ENCODE data around the gene AJAP1.

Gene AJAP1

GRCh38 chr1:4658643-4659628 is 4.5 kb downstream of the AJAP1 start:
- no peak for TF ChIP-seq CTCF (IDR thresholded peaks at IDR 0.05; ENCODE audit: low read depth, low read length)

DNA sequence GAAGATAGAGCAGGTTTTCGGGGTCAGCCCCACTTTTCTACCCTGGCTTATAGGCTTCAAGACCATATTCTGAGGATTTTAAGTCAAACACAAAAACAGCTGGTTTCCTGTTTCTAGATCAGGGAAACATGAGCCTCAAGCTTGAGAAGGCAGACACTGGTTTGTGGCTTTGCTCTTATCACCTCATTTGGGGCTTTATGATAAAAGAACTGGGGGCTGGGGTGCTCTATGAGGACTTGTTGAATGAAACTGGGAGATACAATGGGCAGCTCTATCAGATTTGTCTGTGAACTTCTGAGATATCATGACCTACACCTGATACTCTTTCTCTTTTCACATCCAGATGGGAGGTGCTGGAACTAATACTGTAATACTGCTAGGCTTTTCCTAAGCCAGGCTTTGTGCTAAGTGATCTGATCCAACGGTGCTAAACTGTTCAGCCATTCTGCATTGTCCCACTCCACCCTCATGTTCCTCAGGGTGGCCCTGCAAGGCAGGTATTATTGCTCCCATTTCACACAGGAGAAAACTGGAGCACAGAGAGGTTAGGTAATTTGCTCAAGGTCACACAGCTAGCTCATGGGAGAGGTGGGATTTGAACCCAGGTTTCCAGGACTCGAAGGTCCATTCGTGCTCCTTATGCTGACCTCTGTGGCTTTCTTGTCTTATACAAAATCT is 6.6 kb downstream of the AJAP1 start:
- no peak for TF ChIP-seq CTCF (IDR thresholded peaks at IDR 0.05; ENCODE audit: low read depth, low read length)
- H3K4me3 ChIP-seq (ENCODE audit: low read depth, low read length), result no peak overlapping the region

More at GRCh38 chr1:4658643-4659628, 4.5 kb downstream of the AJAP1 start:
- no peak overlapping the region for H3K4me3 ChIP-seq (ENCODE audit: low read depth, low read length)

DNA sequence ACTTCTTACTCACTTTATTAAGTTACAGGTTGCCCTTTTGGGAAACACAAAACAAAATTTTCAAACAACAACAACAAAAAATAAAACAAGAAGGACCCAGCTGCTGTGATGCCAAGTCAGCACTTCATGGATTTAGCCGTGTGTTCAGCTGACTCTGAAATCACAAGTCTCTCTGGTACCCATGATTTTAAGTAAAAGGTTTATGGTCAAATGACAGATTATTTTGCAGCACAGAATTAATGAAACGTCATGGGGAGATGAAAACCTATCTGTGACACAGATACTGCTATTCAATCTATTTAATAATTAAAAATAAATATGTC is 7.1 kb downstream of the AJAP1 start:
- no peak for TF ChIP-seq CTCF (IDR thresholded peaks at IDR 0.05; ENCODE audit: low read depth, low read length)
- H3K4me3 ChIP-seq (ENCODE audit: low read depth, low read length), result no peak overlapping the region

DNA sequence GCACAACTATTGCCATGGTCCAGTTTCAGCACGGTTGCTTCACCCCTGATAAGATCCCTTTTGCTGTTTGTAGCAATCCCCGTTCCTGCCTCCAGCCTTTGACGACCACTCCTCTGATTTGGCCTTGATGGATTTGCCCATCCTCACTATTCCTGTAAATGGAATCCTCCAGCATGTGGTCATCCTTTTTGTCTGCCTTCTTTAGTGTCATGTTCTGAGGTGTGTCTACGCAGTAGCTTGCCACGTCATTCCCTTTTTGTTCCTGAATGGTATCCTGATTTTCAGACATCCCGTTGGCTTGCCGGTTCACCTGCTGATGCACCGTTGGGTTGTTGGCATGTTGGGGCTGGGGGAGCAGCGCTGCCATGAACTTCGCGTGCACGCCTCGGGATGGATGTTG is 7.8 kb downstream of the AJAP1 start:
- no peak overlapping the region for H3K4me3 ChIP-seq (ENCODE audit: low read depth, low read length)
- TF ChIP-seq CTCF (IDR thresholded peaks at IDR 0.05; ENCODE audit: low read depth, low read length), result no peak

DNA sequence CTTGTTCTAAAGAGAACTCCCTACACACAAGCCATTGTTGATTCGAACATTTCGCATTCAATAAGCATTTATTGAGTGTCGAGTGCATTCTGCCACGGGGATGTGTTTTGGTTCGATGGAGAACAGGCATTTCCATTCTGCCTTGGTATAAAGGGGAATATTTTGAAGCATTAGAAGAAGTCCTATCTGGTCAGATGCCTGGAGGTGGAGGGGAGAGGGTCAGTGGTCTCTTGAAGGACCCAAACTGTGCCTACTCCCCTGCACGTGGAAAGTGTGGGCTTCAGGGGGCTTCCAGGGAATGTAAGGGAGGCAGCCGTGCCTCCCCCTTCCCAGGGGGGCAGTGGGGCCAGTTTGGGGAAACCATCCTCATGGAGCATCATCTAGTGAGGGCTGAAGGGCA is 8.3 kb downstream of the AJAP1 start:
- no peak overlapping the region for H3K4me3 ChIP-seq (ENCODE audit: low read depth, low read length)
- TF ChIP-seq CTCF (IDR thresholded peaks at IDR 0.05; ENCODE audit: low read depth, low read length), result no peak

DNA sequence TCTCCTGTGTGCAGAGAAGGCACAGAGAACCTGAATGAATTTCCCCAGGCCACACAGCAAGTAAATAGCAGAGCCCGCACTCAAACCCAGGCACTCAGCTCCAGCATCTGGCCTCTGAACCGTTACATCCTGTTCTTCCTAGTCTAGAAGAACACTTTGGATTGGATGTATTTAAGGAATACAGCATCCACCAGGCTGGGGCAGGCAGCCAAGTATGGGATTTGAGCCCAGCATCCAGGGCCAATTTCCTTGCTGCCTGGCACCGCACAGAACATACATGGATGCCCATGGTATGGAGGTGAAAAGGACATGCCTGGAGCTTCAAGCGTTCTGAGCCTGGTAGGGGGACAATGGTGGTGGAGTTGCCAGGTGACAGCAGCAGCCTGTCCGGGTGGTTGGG is 9.7 kb downstream of the AJAP1 start:
- no peak overlapping the region for H3K4me3 ChIP-seq (ENCODE audit: low read depth, low read length)
- TF ChIP-seq CTCF (IDR thresholded peaks at IDR 0.05; ENCODE audit: low read depth, low read length), result no peak

DNA sequence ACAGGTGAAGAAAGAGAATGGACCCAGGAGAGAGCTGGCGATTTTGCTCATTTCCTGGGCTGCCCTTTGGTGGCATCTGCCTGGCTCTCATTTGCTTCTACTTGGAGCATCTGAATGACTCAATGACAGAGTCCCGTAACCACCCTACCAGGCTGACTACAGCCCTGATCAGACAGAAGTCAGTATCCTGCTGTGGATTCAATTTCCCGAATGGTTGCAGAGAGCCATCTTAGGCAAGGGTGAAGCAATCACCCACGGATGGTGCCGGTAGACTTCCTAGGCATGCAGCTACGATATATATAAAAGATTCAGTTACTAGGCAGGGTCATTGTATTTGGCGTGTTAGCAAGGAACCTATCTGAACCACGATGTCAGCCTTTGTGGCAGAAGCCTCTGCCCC is 10.2 kb downstream of the AJAP1 start:
- H3K4me3 ChIP-seq (ENCODE audit: low read depth, low read length), result no peak overlapping the region
- no peak for TF ChIP-seq CTCF (IDR thresholded peaks at IDR 0.05; ENCODE audit: low read depth, low read length)
